HAP-1 (cell line): ENCODE measurements around the gene FAM131C.
"Not testable (repeated sequence)": the region's sequence is repeated elsewhere in the genome, so short reads cannot be mapped to it uniquely, and the experiment has no call there.

ENCODE experiments used
- DNase-seq, 2 experiments: peaks; one replicate each; pipeline ENCODE4 v3.0.0-alpha.2; 2016 to 2020; ENCODE audit warnings: low spot score in 2 of 2
- H3K27me3 ChIP-seq: fragments of 250-450 bp; sonication (Bioruptor Pico); 2 replicates; pipeline ENCODE4 v1.5.1; 2020; ENCODE audit warnings: low read depth, mild to moderate bottlenecking, moderate library complexity
- H3K36me3 ChIP-seq: fragments of 250-450 bp; sonication (Bioruptor Pico); replicated peaks from 2 replicates; pipeline ENCODE4 v1.5.1; 2020; ENCODE audit warnings: mild to moderate bottlenecking
- H3K4me1 ChIP-seq: fragments of 250-450 bp; sonication (Bioruptor Pico); 2 replicates; pipeline ENCODE4 v1.5.1; 2020; ENCODE audit warnings: mild to moderate bottlenecking
- H3K4me3 ChIP-seq: fragments of 250-450 bp; sonication (Bioruptor Pico); 2 replicates; pipeline ENCODE4 v1.5.1; 2020; ENCODE audit warnings: mild to moderate bottlenecking, moderate library complexity
- H3K9me3 ChIP-seq: fragments of 250-450 bp; sonication (Bioruptor Pico); 2 replicates; pipeline ENCODE4 v1.5.1; 2020; ENCODE audit warnings: mild to moderate bottlenecking, moderate library complexity
- in situ Hi-C: fragments of 300-500 bp; cut with MboI; formaldehyde crosslinking; loops from 3 replicates; pipeline ENCODE4 v1.14.3; 2020; ENCODE audit warnings: low sequenced_read_pairs, inconsistent platforms, mixed read lengths

FAM131C gene

DNA sequence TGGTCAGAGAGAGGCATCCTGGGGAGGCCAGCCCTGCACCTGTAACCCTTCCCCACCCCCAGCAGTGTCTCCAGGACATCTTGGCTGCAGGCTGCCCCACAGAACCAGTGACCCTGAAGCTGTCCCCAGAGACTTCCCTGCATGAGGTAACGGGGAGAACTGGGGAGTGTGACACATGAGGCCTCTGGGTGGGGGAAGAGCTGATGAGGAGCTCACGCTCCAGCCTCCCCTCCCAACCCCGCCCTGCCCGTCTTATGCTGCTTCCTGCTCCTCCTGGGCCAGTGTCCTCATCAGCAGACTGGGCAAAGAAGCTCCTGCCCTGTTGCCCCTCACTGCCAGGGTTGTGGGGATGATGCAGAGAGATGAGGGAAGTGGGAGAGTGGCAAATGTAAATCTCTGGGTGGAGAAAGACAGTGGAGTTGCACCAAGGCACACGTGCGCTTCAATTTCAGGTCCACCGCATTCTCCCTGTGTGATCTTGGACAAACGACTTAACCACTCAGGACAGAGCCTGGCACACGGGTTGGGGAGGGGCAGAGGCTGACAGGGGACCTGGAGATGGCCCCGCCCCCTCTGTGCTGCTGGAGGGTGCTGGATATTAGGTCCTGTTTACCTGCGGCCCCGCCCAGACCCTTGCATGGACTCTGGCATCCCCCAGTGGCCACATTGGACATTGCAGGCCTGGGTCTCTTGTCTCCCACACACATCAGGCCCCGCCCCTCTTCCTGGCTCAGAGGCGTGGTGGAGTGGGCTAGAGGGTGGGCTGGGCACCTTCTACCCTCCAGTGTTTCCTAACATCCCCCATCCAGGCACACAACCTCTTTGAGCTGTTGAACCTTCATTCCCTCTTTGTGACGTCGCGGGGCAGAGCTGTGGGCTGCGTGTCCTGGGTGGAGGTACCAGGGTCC, 17.6 kb downstream of the FAM131C start:
- Histone ChIP-seq H3K4me1 (peaks cover 3% of the 10 kb centered on the region; the same call in 1 of the 2 replicates), H3K9me3 (no peaks in the 10 kb centered on the region), H3K27me3 (no peaks in the 10 kb centered on the region), H3K36me3 (no peaks in the 10 kb centered on the region), H3K4me3 (no peak overlapping the region)
- DNase-seq, result peak; percentile 68 to 95
- in situ Hi-C loops, result no loop called here

DNA sequence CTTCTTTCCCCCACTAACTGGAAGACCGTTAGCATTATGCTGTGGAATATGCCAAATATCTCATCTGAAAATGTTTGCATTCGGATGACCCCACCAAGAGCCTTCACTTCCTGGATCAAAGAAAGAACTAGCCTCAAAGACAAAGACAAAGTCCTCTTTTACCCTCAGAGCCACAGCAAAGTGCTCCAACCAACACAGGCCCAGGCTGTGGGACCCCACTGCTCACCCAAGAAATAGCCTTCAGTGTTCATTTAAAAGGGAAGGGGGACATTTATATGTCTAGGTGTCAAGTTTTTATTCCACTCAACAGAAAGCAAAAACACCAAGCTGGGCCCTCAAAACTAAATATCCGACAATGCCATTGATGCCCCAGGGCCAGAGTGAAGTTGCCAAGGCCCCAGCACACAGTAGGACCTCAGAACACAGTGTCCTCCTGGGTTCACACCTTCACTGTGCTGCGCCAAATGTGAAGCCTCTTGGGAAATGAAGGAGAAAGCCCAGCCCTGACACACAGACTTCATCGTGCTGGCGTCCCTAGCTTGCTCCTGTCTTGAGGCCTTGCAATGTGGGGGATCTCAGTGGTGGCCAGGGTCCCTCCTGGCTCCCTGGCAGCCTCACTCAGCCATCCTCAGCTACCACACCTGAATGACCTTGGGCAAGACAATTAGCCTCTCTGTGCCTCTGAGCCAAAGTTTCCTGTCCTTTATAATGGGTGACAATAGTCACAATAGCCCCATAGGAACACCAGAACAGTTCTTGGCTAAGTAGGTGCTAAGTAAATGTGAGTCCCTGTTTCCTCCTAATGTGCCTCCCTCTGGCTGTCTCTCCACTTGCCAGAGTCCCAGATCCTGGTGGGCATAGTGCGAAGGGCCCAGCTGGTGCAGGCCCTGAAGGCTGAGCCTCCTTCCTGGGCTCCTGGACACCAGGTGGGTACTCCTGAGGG, 18.6 kb downstream of the FAM131C start:
- H3K4me1 ChIP-seq, result peaks cover 3% of the 10 kb centered on the region; the same call in 1 of the 2 replicates
- in situ Hi-C loops, result no loop called here
- no peak for DNase-seq
- no peak overlapping the region for H3K4me3 ChIP-seq
- H3K36me3 ChIP-seq, result no peaks in the 10 kb centered on the region
- no peaks in the 10 kb centered on the region for H3K9me3 ChIP-seq
- no peaks in the 10 kb centered on the region for H3K27me3 ChIP-seq

DNA sequence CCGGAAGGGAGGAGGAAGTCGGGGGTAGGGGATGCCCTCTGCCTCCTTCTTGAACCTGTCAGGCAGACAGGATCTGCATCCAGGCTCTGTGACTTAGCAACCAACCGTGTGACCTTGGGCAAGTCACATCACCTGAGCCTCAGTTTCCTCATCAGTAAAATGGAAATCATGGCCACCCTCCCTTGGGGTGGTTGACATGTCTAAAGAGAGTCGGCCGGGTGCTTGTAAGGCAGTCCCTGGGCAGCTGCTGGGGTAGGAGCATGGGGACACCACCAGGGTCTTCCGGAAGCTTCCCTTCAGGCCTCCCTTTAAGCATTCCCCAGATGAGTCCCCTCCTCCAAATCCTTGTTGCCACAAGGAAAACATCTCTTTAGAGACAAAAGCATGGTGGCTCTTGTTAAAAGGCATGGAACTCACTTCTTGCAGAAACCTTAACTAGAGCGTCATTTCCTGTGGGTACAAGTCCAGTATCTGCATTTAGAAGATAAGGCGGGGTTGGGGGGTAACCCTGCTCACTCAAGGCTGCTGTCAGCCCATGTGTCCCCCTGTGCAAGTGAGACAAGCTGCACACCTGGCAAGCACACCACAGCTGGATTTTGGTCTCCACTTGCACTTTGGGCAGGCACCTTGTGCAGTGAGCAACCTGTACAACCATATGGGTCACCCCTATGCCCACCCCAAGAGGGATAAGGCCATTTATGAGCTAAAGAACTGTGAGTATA, 19.5 kb downstream of the FAM131C start:
- Histone ChIP-seq H3K4me1 (peaks cover 3% of the 10 kb centered on the region; the same call in 1 of the 2 replicates), H3K9me3 (no peaks in the 10 kb centered on the region), H3K4me3 (no peak overlapping the region), H3K27me3 (no peaks in the 10 kb centered on the region), H3K36me3 (no peaks in the 10 kb centered on the region)
- in situ Hi-C loops, result no loop called here
- DNase-seq, result no peak

- DNase-seq, H3K27me3 ChIP-seq, H3K4me3 ChIP-seq, H3K36me3 ChIP-seq, H3K9me3 ChIP-seq, in situ Hi-C loops, H3K4me1 ChIP-seq: not testable (repeated sequence)
Measured at GRCh38 chr1:16051949-16052348, 21.5 kb downstream of the FAM131C start.

GRCh38 chr1:16051039-16051438, 22.4 kb downstream of the FAM131C start:
- H3K4me1 ChIP-seq, result peaks cover 3% of the 10 kb centered on the region; the same call in 1 of the 2 replicates
- in situ Hi-C loops, result no loop called here
- no peak for DNase-seq
- no peaks in the 10 kb centered on the region for H3K36me3 ChIP-seq
- no peak overlapping the region for H3K4me3 ChIP-seq
- no peaks in the 10 kb centered on the region for H3K27me3 ChIP-seq
- H3K9me3 ChIP-seq, result no peaks in the 10 kb centered on the region

DNA sequence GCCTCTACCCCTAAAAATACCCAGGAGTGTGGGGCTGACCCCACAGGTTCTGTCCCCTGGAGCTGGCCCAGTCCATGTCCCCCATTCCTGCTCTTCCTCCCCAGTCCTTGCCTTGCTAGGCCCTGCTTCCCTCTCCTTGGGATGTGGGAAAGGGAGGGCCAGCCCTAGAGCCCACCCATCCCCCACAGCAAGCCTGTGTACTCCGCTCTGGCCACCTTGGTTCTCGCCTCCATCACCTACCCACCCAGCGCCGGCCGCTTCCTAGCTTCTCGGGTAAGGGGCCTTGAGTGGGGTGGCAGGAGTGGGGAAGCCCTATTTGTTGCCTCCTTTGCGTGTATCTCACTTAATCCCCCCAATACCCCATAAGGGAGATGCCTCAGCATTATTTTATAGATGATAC, 23.1 kb downstream of the FAM131C start:
- in situ Hi-C loops, result no loop called here
- no peak overlapping the region for H3K4me3 ChIP-seq
- H3K9me3 ChIP-seq, result no peaks in the 10 kb centered on the region
- no peaks in the 10 kb centered on the region for H3K36me3 ChIP-seq
- no peaks in the 10 kb centered on the region for H3K27me3 ChIP-seq
- H3K4me1 ChIP-seq, result no peaks in the 10 kb centered on the region
- DNase-seq, result no peak

GRCh38 chr1:16048573-16049189, 24.8 kb downstream of the FAM131C start:
- H3K4me3 ChIP-seq, result peak overlapping the region; percentile 27
- no peaks in the 10 kb centered on the region for H3K36me3 ChIP-seq
- no peaks in the 10 kb centered on the region for H3K27me3 ChIP-seq
- H3K4me1 ChIP-seq, result no peaks in the 10 kb centered on the region
- H3K9me3 ChIP-seq, result no peaks in the 10 kb centered on the region
- DNase-seq, result peak; percentile 87 to 98
- in situ Hi-C loops, result no loop called here

GRCh38 chr1:16047791-16048475, 25.5 kb downstream of the FAM131C start:
- peak overlapping the region; percentile 9; the same call in 1 of the 2 replicates for H3K4me3 ChIP-seq
- no peak for DNase-seq
- in situ Hi-C loops, result no loop called here
- no peaks in the 10 kb centered on the region for H3K9me3 ChIP-seq
- no peaks in the 10 kb centered on the region for H3K4me1 ChIP-seq
- H3K27me3 ChIP-seq, result no peaks in the 10 kb centered on the region
- H3K36me3 ChIP-seq, result no peaks in the 10 kb centered on the region

DNA sequence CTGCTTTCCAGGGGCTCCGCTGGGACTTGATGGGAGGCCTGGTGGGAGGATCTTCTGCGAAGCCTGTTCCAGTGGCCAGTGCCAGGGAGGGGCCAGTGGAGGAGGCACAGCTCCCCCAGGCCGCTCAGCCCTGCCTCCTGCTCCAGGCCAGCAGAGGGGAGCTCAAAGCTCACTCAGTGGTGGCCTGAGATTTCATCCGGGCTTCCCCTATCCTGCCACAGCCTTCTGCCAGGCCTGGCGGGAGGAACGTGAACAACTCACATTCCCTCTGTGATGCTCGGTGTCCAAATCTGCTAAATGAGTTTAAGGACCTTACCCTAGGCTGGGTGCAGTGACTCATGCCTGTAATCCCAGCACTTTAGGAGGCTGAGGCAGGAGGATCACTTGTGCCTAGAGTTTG, 26.6 kb downstream of the FAM131C start:
- in situ Hi-C loops, result no loop called here

GRCh38 chr1:16043950-16044349, 29.5 kb downstream of the FAM131C start:
- in situ Hi-C loops, result no loop called here
- H3K9me3 ChIP-seq, result no peaks in the 10 kb centered on the region
- H3K27me3 ChIP-seq, result no peaks in the 10 kb centered on the region
- H3K36me3 ChIP-seq, result no peaks in the 10 kb centered on the region
- no peaks in the 10 kb centered on the region for H3K4me1 ChIP-seq
- DNase-seq, result no peak
- H3K4me3 ChIP-seq, result no peak overlapping the region

More for the DNA sequence above, 26.6 kb downstream of the FAM131C start:
- Histone ChIP-seq H3K4me1 (no peaks in the 10 kb centered on the region), H3K36me3 (no peaks in the 10 kb centered on the region), H3K9me3 (no peaks in the 10 kb centered on the region), H3K4me3 (no peak overlapping the region), H3K27me3 (no peaks in the 10 kb centered on the region)
- DNase-seq, result no peak

DNA sequence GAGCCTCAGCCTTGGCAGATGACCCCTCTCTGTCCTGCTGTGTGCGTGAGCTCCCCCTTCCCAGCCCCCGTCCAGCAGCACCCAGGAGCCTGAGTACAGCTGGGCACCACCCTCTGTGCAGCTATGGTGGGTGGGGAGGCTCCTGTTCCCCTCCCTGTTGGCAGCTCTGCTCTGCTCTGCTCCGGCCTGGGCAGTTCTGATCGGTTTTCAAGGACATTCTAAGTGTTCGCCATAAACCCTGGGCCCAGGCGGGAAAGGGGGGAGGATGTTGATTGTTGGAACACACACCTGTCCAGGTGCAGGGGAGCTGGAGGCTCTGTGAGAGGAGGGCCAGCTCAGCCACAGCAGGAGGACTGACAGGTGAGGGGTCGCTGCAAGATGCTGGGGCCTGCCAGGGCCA, 29.9 kb downstream of the FAM131C start, which contains the start of gene CLCNKB:
Gene CLCNKB, plus strand, starts transcription at position 262 of the 400 bp plus-strand sequence. CDS start 711 bp downstream, outside the sequence.
- Histone ChIP-seq H3K36me3 (no peaks in the 10 kb centered on the region), H3K4me3 (no peak within 1 kb of the TSS), H3K27me3 (no peaks in the 10 kb centered on the region), H3K9me3 (no peaks in the 10 kb centered on the region), H3K4me1 (no peaks in the 10 kb centered on the region)
- in situ Hi-C loops, result no loop called here
- DNase-seq, result no peak

DNA sequence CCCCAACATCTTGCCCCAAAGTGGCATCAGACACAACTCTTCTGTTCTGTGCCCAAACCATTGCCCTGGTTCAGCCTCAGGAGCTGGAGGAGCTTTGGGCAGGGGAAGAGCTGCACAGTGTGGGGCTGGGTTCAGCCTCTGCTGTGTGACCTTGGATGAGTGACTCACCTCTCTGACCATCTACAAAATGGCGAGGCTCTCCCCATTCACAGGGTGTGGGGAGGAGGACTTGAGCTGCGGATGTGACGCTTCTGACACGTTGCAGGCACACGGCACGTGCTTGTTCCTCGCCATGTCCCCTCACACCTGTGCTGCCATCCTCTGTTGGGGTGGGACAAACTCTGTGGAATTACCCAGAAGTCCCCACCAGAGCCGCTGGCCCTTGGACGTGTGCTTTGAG, 30.8 kb downstream of the FAM131C start:
- DNase-seq, H3K4me1 ChIP-seq, H3K36me3 ChIP-seq, in situ Hi-C loops, H3K4me3 ChIP-seq, H3K27me3 ChIP-seq, H3K9me3 ChIP-seq: not testable (repeated sequence)
